ENCODE measurements around the gene TNFRSF8. TPM values are rescaled to one million over a fixed set of nuclear protein-coding genes. Genes with fewer than 3 reads are reported as not detected.

TNFRSF8 gene
- total RNA-seq, 3 donors from 2014 or later: 0.31 to 0.51 TPM; not detected in 1

- ATAC-seq (no peak), DNase-seq (no peak)
- peaks cover 4% of the 10 kb centered on the region for H3K4me1 ChIP-seq (ENCODE audit: low read depth)
- intact Hi-C loops (cut with DNase I, micrococcal nuclease): no loop called here
- no peaks in the 10 kb centered on the region for H3K9me3 ChIP-seq
- TF ChIP-seq CTCF (IDR thresholded peaks at IDR 0.05): no peak
- H3K4me3 ChIP-seq: no peak overlapping the region
- no peaks in the 10 kb centered on the region for H3K36me3 ChIP-seq (ENCODE audit: low read depth)
These were observed 65.0 kb downstream of the TNFRSF8 start for GRCh38 chr1:12128120-12128519.

GRCh38 chr1:12129624-12130023 is 66.5 kb downstream of the TNFRSF8 start:
- Histone ChIP-seq H3K4me3 (no peak overlapping the region), H3K9me3 (no peaks in the 10 kb centered on the region), H3K36me3 (ENCODE audit: low read depth) (no peaks in the 10 kb centered on the region), H3K4me1 (ENCODE audit: low read depth) (peaks cover 7% of the 10 kb centered on the region)
- ATAC-seq (no peak), DNase-seq (no peak)
- TF ChIP-seq CTCF (IDR thresholded peaks at IDR 0.05): no peak
- intact Hi-C loops (cut with DNase I, micrococcal nuclease): no loop called here

GRCh38 chr1:12130466-12131130 is 67.5 kb downstream of the TNFRSF8 start:
- intact Hi-C loops (cut with DNase I, micrococcal nuclease): no loop called here
- Histone ChIP-seq H3K36me3 (ENCODE audit: low read depth) (no peaks in the 10 kb centered on the region), H3K4me3 (no peak overlapping the region), H3K4me1 (ENCODE audit: low read depth) (peaks cover 7% of the 10 kb centered on the region), H3K9me3 (no peaks in the 10 kb centered on the region)
- ATAC-seq: no peak
- no peak for TF ChIP-seq CTCF (IDR thresholded peaks at IDR 0.05)
- DNase-seq: peak in 1 of 3 donors; percentile 45

GRCh38 chr1:12132078-12132477 is 69.0 kb downstream of the TNFRSF8 start:
- DNase-seq (no peak), ATAC-seq (no peak)
- Histone ChIP-seq H3K4me3 (no peak overlapping the region), H3K36me3 (ENCODE audit: low read depth) (no peaks in the 10 kb centered on the region), H3K4me1 (ENCODE audit: low read depth) (peaks cover 7% of the 10 kb centered on the region), H3K9me3 (no peaks in the 10 kb centered on the region)
- intact Hi-C loops (cut with DNase I, micrococcal nuclease): no loop called here
- no peak for TF ChIP-seq CTCF (IDR thresholded peaks at IDR 0.05)

- TF ChIP-seq CTCF (IDR thresholded peaks at IDR 0.05): no peak
- Histone ChIP-seq H3K4me1 (ENCODE audit: low read depth) (peaks cover 7% of the 10 kb centered on the region), H3K9me3 (no peaks in the 10 kb centered on the region)
These were observed 71.6 kb downstream of the TNFRSF8 start for GRCh38 chr1:12134716-12135115.

More at GRCh38 chr1:12134716-12135115, 71.6 kb downstream of the TNFRSF8 start:
- H3K4me3 ChIP-seq: no peak overlapping the region
- ATAC-seq (no peak), DNase-seq (no peak)
- H3K36me3 ChIP-seq (ENCODE audit: low read depth): no peaks in the 10 kb centered on the region
- intact Hi-C loops (cut with DNase I, micrococcal nuclease): no loop called here
